GOT3 (cell line): ENCODE results near the gene AUP1.
A peak's percentile ranks its signal among the peaks of the same experiment; 100 is the strongest.

Experiments
- DNase-seq: peaks from one replicate; lab custom pipeline; 2025; ENCODE audit warnings: mixed read lengths; lab: John Stamatoyannopoulos, UW

AUP1 gene

GRCh38 chr2:74556831-74557370 lies 27.4 kb upstream of the AUP1 start:
- DNase-seq: no peak

GRCh38 chr2:74556159-74556558 lies 26.7 kb upstream of the AUP1 start:
- no peak for DNase-seq

GRCh38 chr2:74555610-74556103 lies 26.2 kb upstream of the AUP1 start:
- no peak for DNase-seq

- no peak for DNase-seq
Observed at GRCh38 chr2:74554820-74555531, 25.5 kb upstream of the AUP1 start.

- DNase-seq: peak; percentile 89
Observed at GRCh38 chr2:74553892-74554819, 24.6 kb upstream of the AUP1 start, which contains the start of the genes DOK1 and LOXL3. Gene DOK1 (plus strand): TSS chr2:74554720. CDS start chr2:74554755, 35 bp downstream. Gene LOXL3 (minus strand): TSS chr2:74553942. CDS start chr2:74552634, 1,308 bp downstream.

GRCh38 chr2:74552914-74553811 lies 23.7 kb upstream of the AUP1 start:
- DNase-seq: peak; percentile 15

- DNase-seq: no peak
Observed at GRCh38 chr2:74551942-74552913, 22.7 kb upstream of the AUP1 start.

GRCh38 chr2:74551530-74551929 lies 22.0 kb upstream of the AUP1 start:
- no peak for DNase-seq

- DNase-seq: no peak
Observed at GRCh38 chr2:74550231-74550630, 20.7 kb upstream of the AUP1 start.

GRCh38 chr2:74548900-74549826 lies 19.7 kb upstream of the AUP1 start:
- no peak for DNase-seq

- no peak for DNase-seq
Observed at GRCh38 chr2:74548285-74548899, 18.9 kb upstream of the AUP1 start.

GRCh38 chr2:74546004-74546403 lies 16.5 kb upstream of the AUP1 start:
- DNase-seq: no peak

- DNase-seq: no peak
Observed at GRCh38 chr2:74544634-74545033, 15.1 kb upstream of the AUP1 start.

- no peak for DNase-seq
Observed at GRCh38 chr2:74542978-74543377, 13.5 kb upstream of the AUP1 start.

- no peak for DNase-seq
Observed at GRCh38 chr2:74540291-74540690, 10.8 kb upstream of the AUP1 start.

- DNase-seq: no peak
Observed at GRCh38 chr2:74538881-74539339, 9.4 kb upstream of the AUP1 start.

GRCh38 chr2:74537140-74537539 lies 7.6 kb upstream of the AUP1 start:
- DNase-seq: no peak

GRCh38 chr2:74536166-74536950 lies 6.9 kb upstream of the AUP1 start:
- no peak for DNase-seq
